DMS 273 (cell line): Measurements from ENCODE around the gene CEMIP.

Source experiments
- DNase-seq: peaks from one replicate; lab custom pipeline; 2025; ENCODE audit not compliant: unreplicated experiment; lab: John Stamatoyannopoulos, UW

The CEMIP gene

DNA sequence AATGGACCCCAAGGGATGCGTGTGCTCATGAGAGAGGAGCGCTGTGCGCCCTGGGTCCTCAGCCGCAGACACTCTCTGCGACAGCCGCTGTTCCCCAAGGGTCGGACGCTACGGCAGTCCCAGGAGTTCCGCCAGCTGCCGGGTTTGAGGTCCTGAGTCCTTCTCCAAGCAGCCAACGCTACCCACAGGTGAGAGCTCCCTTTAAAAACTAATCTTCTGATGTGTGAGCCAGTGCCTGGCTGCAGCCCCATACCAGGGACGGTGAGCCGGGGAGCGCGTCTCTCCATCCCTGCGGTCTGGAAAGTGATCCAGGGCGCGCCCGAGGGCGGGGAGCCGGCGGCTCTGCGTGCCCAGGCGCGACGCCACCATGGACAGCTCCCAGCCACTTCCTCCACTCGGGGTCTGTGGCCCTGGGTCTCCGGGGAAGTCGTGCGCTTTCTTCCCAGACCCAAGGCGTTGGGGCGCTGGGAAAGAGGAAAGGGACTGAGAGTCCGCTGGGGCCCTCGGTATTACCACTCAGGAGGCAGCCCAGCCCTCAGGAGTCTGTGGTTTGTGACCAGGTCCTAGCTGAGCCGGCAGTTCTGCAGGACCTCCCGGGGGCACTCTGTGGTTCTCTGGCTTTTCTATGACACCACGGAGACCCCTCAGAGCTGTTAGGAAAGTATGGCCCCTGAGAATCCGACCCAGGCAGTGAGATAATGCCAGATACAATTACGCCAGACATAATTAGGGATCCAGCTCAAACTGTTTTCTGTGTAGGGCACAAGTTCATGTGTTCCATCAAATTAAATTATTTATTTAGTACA lies 1.4 kb downstream of the CEMIP start:
- peak; percentile 67 for DNase-seq

DNA sequence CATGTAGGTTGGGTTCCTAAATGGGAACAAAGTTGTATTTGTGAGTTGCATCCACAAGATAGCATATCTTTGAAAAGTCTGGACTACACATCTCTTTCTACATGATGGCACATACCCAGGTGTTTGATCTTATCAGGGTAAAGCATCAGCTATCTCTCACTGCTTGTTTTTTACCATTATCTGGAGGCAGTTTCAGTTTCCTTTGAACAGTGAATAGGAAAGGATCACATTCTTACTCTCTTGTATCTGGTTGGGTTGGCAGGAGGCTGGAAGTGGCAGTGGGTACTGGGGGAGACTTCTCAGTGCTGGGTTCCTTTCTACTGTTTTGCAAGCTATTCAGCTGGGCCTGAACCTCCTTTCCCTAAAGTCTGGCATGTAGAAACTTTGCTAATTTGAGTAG lies 4.1 kb downstream of the CEMIP start:
- DNase-seq, result no peak

DNA sequence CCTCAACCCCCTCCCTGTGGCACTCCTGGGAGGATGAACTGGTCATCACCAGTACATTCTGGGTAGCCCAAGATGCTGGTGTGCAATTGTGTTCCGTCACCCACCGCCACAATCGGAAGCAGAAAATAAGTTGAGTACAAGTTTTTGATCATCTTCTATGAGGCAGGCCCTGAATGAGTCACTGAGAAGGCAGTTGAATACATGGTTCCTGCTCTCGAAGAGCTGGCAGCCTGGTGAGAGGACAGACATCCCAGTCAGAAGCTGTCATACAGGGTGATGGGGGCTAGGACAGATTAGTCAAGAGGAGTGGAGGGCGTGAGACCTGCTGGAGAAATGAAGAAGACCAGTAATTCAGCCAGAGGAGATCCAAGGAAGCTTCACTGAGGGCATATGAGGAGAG lies 6.2 kb downstream of the CEMIP start:
- DNase-seq, result no peak

DNA sequence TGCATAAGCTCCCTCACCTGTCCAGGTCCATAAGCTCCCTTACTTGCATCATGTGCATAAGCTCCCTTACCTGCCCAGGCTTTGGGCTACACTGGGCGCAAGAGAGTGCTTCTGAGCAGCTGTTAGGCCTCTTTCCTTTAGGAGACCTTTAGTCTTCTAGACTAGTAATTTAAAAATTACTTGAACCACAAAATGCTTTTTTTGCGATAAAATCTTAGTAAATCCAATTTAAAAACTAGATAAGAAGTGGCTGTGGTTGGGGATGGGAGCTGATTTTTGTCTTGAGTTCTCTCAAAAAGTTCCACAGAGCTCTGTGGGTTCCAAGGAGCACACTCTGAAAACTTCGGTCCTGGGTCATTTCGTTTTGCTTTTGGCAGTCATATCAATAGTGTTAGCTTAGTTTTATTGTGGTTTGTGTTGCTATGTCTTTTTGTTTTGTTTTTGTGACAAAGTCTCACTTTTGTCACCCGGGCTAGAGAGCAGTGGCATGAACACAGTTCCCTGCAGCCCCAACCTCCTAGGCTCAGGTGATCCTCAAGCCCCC lies 6.7 kb downstream of the CEMIP start:
- DNase-seq, result no peak

DNA sequence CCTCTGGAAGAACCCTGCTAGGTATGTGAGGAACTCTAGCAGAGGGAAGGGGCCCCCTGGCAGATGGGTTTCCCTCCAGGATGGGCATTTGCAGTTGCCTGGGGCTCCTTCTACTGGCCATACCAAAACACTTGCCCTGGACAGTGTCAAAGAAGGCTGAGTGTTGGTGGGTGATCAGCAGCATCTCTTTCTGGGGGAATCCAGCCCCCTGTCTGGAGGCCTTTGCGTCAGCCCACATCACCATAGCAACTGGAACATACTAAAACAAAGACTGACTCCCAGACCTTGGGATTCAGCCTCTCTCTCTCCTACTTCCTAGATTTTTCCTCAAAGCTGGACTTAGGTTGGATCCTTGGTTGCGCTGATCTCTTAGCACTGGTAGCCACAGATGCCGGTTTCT lies 8.1 kb downstream of the CEMIP start:
- no peak for DNase-seq

DNA sequence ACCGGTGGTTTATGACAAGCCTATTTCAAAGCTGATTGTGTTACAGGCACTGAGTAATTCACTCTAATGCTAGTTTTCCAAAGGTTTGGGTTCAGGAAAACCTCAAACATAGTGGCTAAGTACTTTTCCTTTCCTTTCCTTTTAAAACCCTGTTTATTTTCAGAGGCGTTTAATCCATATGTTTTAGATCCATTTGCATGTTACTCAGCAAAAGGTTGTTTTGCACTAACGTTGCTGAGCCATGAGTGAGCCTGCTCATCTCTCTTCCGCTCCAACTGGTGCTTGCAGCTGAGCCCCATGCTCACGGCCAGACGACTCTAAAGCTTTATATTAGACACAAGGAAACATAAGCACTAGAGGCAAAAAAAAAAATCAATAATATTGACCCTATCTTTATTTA lies 9.4 kb downstream of the CEMIP start:
- DNase-seq, result no peak

DNA sequence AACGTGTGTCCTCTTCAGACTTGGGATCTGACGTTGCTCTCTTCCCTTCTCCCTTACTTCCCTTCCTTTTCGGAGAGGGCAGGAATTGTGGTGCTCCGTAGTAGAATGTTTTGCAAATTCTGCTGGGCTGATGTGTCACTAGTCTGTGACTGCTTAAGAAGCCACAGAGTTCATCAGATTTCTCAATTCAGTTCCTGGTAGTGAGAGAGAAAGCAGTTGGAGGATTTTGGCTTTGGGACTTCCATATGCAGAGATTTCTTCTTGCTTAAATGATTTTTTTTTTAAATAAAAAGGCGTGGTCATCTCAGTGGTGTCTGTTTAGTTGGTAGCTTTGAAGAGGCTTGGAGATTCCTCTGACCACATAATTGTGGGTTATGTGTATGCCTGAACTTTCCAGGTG lies 10.1 kb downstream of the CEMIP start:
- no peak for DNase-seq

DNA sequence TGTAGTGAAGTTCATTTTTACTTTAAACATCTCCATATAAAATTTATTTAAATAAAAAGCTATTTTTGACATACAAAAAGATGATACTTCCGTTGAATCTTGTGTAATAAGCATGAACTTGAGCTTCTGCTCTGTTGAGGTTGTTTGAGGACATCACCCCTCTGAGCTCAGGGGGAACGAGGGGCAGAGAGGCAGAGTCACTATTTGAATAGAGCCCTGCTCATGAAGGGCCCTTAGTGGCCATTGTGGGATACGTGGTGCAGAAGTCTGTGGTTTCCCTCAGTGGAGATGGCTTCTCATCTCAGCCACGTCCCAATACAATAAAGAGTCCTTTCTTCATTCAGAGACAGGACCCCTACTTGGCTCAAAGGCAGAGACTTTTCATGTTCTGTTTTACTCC lies 10.6 kb downstream of the CEMIP start:
- DNase-seq, result no peak

DNA sequence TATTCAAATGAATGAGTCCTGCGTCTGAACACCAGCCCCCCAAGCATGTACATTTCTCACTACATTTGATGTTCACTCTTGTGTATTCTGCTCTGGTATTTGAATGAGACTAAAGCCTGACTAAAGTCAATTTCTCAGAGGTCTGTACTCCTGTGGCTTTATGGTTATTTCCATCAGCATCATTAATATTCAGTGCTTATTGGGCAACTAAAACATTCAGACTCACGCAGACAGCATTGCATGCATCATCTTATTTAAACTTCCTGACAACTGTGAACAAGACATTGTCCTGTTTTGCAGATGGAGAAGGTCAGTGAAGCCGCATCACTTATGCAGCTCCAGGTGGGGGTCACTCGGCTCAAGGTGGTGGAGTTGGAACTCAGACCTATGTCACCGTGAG lies 11.1 kb downstream of the CEMIP start:
- DNase-seq, result no peak

DNA sequence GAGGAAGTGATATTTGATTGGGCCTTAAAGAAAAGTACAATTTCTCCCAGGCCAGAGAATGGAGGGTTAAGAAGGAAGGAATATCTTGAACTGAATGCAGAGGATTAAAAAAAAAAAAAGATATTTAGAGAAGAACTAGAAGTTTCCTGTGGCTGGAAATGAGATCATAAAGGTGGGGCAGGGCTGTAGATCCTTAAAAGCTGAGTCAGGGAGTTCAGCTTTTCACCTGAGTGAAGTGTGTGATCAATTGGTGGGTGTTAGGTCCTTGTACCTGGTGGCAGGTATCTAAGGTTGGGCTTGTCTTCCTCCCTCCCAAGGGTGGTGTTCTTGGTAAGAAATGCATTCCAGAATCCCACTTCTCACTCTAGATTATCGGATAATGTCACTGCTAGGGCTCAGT lies 11.8 kb downstream of the CEMIP start:
- no peak for DNase-seq

DNA sequence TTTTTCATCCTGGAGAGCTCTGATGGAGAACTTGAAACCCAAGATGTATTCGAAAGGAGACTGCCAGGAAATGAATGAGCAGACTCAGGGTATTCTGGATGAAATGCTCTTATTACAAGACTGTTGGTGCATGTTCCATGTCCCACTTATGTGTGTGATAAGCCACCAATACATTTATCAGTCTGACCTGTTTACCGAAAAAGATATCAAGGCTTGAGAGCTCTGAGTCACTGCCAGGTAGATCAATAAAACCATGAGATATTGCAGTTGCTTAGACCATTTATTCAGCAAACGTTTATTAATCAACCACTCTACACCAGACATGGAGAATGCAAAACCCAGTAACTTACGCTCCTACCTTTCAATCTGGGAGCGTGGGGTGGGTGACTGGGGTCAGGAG lies 17.2 kb downstream of the CEMIP start:
- DNase-seq, result no peak

DNA sequence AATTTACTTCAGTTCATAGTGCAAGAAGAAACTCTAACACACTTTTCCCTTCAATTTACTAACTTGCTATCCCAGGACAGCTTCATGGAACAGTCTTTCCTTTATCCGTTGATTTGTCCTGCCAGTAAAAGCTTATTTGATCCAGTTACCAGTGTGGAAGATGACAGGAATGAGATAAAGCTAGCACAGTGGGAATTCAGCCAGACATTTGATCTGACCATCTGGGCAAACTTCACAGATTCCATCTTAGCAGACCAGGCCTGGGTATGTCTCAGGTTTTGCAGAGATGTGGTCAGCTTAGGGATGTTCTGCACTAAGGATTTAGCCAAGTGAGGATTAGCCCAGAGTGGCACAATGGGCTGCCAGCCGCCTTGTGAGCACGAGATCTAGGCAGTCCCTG lies 19.7 kb downstream of the CEMIP start:
- peak; percentile 43 for DNase-seq

DNA sequence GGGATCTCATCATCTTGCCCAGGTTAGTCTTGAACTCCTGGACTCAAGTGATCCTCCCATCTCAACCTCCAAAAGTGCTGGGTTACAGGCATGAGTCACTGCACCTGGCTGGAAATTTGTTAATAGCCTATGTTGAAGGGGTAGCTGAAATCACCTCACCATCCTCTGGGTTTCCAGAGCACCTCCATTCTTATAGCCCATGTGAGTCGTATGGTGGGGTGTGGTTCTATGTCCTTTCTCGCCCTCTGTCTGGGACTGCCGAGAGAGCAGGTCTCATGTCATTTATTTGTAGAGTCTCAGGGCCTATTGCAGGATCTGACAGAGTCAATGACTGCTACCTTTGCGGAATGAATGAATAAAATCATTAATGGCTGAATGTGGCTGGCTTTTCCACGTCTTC lies 20.9 kb downstream of the CEMIP start:
- no peak for DNase-seq

DNA sequence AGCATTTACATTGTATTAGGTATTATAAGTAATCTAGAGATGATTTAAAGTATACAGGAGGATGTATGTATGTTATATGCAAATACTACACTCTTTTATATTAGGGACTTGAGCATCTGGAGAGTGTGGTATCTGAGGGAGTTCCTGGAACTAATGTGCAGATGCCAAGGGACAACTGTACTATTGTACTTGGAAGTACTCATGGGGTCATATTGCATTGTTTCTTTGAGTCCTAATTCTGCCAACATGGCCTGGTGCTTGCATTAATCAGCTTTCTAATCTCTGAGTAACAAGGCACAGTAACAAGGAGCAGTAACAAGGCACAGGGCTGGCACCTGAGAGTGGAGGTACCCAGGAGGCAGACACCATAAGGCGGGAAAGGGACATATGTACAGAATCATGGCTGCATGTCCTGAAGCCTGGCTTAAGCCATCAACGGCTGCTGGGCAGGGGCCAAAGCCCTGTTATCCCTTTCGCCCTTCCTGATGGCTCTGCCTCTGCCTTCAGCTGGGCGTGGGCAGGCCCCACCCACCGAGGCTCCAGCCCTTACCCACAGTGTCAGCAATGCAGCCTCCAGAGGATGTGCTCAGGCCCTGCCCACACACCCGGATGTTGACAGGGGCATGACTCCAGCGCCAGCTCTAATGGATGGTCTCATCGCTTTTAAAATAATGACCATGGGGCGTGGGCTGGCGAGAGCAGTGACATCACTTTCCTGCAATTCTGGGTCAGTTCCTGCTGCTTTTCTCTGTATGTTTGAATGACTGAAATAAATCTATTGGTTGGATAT lies 22.9 kb downstream of the CEMIP start:
- peak; percentile 12 for DNase-seq

DNA sequence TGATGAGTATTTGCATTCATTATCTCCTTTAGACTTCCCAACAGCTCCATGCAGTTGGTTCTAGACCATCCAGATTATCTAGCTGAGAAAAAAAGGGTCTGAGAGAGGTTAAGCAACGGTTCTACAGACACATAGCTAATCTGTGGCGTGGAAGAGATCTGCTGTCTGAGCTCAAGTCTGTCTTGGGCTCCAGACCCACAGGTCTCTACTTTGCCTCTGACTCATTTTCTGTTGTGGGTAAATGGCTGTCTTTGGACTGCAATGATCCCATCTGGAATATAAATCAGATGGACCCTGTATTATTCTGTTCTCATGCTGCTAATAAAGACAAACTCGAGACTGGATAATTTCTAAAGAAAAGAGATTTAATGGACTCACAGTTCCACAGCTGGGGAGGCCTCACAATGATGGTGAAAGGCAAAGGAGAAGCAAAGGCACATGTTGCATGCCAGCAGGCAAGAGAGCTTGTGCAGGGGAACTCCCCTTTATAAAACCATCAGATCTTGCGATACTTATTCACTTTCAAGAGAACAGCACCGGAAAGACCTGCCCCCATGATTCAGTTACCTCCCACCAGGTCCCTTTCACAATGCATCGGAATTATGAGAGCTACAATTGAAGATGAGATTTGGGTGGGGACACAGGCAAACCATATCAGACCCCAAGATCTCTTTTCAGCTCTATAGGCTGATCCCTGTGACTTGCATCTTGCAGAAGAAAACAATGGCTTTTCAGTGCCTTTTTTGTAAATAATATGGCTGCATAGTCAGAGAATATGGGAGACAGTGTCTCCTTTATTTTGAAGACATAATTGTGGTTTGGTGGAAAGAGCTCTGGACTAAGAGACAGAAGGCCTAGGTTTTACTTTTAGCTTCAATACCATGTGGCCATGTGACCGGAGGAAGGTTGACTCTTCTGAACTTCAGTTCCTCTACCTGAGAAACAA lies 24.7 kb downstream of the CEMIP start:
- no peak for DNase-seq

DNA sequence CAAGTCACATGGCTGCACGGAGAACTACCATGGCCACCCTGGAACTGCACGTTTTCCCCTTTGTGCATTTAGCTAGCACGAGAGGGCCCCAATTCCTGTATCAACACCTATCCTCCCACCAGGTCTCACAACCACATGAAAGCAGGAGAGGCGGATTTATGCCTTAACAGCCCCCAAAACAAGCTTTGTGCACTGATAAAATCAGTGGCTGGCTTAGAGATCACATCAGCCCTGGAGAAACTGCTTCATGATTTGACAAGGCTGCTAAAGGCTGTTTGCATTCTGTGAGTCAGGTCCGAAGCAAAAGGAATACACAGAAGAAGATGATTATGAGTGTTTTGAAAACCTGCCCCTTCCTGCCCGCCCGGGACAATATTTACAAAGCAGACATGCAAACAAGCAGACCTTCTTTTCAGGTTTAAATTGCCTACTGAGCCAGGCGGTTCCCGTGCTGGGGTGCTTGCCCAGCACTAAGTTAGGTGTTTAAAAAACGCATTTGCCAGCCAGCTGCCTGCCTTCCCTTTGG lies 25.9 kb downstream of the CEMIP start:
- no peak for DNase-seq

DNA sequence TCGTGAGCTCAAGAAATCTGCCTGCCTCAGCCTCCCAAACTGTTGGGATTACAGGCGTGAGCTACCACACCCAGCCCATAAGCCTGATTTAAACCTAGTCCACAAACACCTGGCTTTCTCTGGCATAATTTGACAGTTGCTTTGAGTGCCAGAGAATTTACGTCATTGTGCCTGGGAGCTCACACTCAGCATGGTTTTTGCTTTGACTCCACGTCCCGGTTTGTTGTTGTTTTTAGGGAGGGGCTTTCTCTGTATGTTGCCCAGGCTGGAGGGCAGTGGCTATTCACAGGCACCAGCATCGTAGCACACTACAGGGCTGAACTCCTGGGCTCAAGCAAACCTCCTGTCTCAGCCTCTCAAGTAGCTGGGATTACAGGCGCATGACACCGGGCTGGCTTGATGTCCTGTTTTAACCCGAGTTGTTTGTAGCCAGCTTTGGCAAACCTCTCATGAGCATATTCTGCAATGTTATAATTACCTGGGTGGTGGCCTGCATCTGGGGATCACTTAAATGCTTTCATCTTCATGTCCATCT lies 32.7 kb downstream of the CEMIP start:
- no peak for DNase-seq

DNA sequence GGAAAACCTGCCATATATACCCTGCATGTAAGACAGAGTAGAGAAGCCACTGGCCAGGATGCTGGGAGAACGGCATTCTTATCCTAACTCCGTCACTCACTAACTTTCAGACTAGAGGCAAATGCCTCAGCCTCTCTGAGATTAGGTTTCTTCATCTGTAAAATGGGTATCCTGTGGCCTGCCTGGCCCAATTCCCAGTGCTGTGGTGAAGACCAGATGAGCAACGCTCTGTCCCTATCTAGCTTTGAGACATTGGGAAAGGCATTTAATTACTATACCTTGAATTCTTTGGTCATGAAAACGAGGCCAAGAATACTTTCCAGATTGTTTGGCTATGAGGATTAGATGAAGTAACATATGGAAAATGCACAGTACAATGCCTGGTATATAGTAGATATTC lies 35.9 kb downstream of the CEMIP start:
- no peak for DNase-seq

DNA sequence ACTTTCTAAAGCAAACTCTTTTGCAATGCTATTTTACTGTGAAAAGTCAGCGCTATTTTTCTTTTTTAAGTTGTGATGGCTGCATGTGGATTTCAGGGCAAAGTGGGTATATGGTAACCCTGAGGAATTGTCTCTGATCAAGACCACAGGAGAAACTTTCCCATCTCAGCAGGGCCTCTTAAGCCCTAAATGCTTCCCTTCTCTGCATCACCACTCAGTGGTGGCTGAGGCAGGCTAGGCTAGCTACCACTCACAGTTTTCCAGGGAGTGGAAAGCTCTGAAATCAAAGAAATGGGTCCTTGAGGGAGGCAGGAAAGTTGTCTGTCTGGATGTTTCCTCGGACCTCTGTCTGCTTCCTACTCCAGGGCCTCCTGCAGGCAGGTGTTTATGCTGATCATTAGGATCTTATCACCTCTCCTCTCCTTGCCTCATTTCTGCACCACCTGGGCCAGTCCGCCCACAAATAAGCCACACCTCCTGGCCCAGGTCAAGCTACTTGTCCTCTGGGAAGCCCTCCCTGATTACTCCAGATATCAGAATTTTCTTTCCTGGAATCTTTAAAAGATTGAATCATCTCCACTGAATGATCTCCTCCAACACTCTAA lies 37.0 kb downstream of the CEMIP start:
- DNase-seq, result no peak

DNA sequence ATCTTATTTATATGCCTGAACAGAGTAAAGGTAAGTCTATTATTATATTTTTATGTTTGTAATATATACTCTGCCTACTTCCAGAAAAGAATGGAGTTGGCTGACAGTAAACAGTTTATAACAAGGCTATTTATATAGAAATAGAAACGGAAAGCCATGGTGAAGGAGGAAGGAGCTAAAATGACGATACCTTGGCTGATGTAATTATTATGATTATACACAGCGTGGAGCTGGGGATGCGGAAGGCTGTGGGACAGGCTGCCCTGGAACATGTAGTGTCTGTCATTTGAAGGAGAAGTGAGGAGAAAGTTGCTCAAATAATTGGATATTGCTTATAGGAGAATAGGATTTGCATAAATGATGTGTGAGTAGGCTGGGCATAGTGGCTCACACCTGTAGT lies 37.8 kb downstream of the CEMIP start:
- DNase-seq, result no peak
